Measurements from ENCODE around the gene TIMP3. TPM values are rescaled to one million over a fixed set of nuclear protein-coding genes. Genes with fewer than 3 reads are reported as not detected.
A peak's percentile ranks its signal among the peaks of the same experiment; 100 is the strongest.

Gene TIMP3
- total and polyA plus RNA-seq, 2 donors (not counting 1 experiment from before 2014, with no cell fraction given): 242 to 375 TPM

GRCh38 chr22:32809786-32810554, 8.5 kb downstream of the TIMP3 start:
- Histone ChIP-seq H3K27me3 (ENCODE audit: control insufficient read depth, insufficient read depth, low read length) (no peaks in the 10 kb centered on the region), H3K4me3 (replicated peaks in 1 of 4; ENCODE audit: control extremely low read depth in 1 of 4, insufficient read depth in 1 of 4, low read depth in 3 of 4, low read length in 4 of 4) (peak overlapping the region in 1 of 4 experiments; percentile 1), H3K4me2 (ENCODE audit: extremely low read depth, insufficient read depth, low read length) (no peak overlapping the region), H3K4me1 (ENCODE audit: control insufficient read depth, extremely low read depth, insufficient read depth, low read length) (no peaks in the 10 kb centered on the region), H3K9me3 (ENCODE audit: control insufficient read depth, insufficient read depth, low read depth, low read length) (no peaks in the 10 kb centered on the region), H3K9ac (ENCODE audit: insufficient read depth, low read length) (no peak overlapping the region), H2AFZ (ENCODE audit: low read length) (no peak overlapping the region), H4K20me1 (ENCODE audit: control insufficient read depth, extremely low read depth, insufficient read depth, low read length) (peaks cover 1% of the 10 kb centered on the region), H3K27ac (ENCODE audit: insufficient read depth, low read length) (no peak overlapping the region), H3K79me2 (ENCODE audit: control insufficient read depth, insufficient read depth, low read length) (peaks cover 52% of the 10 kb centered on the region), H3K36me3 (ENCODE audit: control insufficient read depth, insufficient read depth, low read length) (no peaks in the 10 kb centered on the region)
- TF ChIP-seq EZH2 (IDR thresholded peaks at IDR 0.05; ENCODE audit: low read length, missing control alignments): no peak
- TF ChIP-seq CTCF (conservative IDR thresholded peaks at IDR 0.05 in 1 of 2, IDR thresholded peaks at IDR 0.05 in 1 of 2; ENCODE audit: low read depth in 1 of 2, low read length in 2 of 2): no peak
- DNase-seq (ENCODE audit: low read depth in 2 of 2): no peak

- Histone ChIP-seq H3K9me3 (ENCODE audit: control insufficient read depth, insufficient read depth, low read depth, low read length) (no peaks in the 10 kb centered on the region), H3K27ac (ENCODE audit: insufficient read depth, low read length) (no peak overlapping the region), H2AFZ (ENCODE audit: low read length) (no peak overlapping the region), H3K36me3 (ENCODE audit: control insufficient read depth, insufficient read depth, low read length) (no peaks in the 10 kb centered on the region), H3K4me2 (ENCODE audit: extremely low read depth, insufficient read depth, low read length) (no peak overlapping the region), H4K20me1 (ENCODE audit: control insufficient read depth, extremely low read depth, insufficient read depth, low read length) (peaks cover 1% of the 10 kb centered on the region), H3K4me1 (ENCODE audit: control insufficient read depth, extremely low read depth, insufficient read depth, low read length) (no peaks in the 10 kb centered on the region), H3K79me2 (ENCODE audit: control insufficient read depth, insufficient read depth, low read length) (peaks cover 47% of the 10 kb centered on the region), H3K27me3 (ENCODE audit: control insufficient read depth, insufficient read depth, low read length) (no peaks in the 10 kb centered on the region), H3K4me3 (replicated peaks in 1 of 4; ENCODE audit: control extremely low read depth in 1 of 4, insufficient read depth in 1 of 4, low read depth in 3 of 4, low read length in 4 of 4) (no peak overlapping the region), H3K9ac (ENCODE audit: insufficient read depth, low read length) (no peak overlapping the region)
- TF ChIP-seq EZH2 (IDR thresholded peaks at IDR 0.05; ENCODE audit: low read length, missing control alignments) (no peak), CTCF (conservative IDR thresholded peaks at IDR 0.05 in 1 of 2, IDR thresholded peaks at IDR 0.05 in 1 of 2; ENCODE audit: low read depth in 1 of 2, low read length in 2 of 2) (no peak)
- peak; percentile 30 to 59 for DNase-seq (ENCODE audit: low read depth in 2 of 2)
Observed at GRCh38 chr22:32810555-32811133, 9.1 kb downstream of the TIMP3 start.

GRCh38 chr22:32811788-32812545, 10.5 kb downstream of the TIMP3 start:
- Histone ChIP-seq H3K36me3 (ENCODE audit: control insufficient read depth, insufficient read depth, low read length) (no peaks in the 10 kb centered on the region), H3K4me1 (ENCODE audit: control insufficient read depth, extremely low read depth, insufficient read depth, low read length) (no peaks in the 10 kb centered on the region), H2AFZ (ENCODE audit: low read length) (no peak overlapping the region), H3K79me2 (ENCODE audit: control insufficient read depth, insufficient read depth, low read length) (peaks cover 48% of the 10 kb centered on the region), H3K4me2 (ENCODE audit: extremely low read depth, insufficient read depth, low read length) (no peak overlapping the region), H3K4me3 (replicated peaks in 1 of 4; ENCODE audit: control extremely low read depth in 1 of 4, insufficient read depth in 1 of 4, low read depth in 3 of 4, low read length in 4 of 4) (no peak overlapping the region), H3K27me3 (ENCODE audit: control insufficient read depth, insufficient read depth, low read length) (no peaks in the 10 kb centered on the region), H3K9ac (ENCODE audit: insufficient read depth, low read length) (no peak overlapping the region), H4K20me1 (ENCODE audit: control insufficient read depth, extremely low read depth, insufficient read depth, low read length) (peaks cover 1% of the 10 kb centered on the region), H3K27ac (ENCODE audit: insufficient read depth, low read length) (no peak overlapping the region), H3K9me3 (ENCODE audit: control insufficient read depth, insufficient read depth, low read depth, low read length) (no peaks in the 10 kb centered on the region)
- DNase-seq (ENCODE audit: low read depth in 2 of 2): peak in 1 of 2 donors; percentile 25
- TF ChIP-seq EZH2 (IDR thresholded peaks at IDR 0.05; ENCODE audit: low read length, missing control alignments) (no peak), CTCF (conservative IDR thresholded peaks at IDR 0.05 in 1 of 2, IDR thresholded peaks at IDR 0.05 in 1 of 2; ENCODE audit: low read depth in 1 of 2, low read length in 2 of 2) (no peak)
